Stimulated activated CD8-positive, alpha-beta memory T cell treated with anti-CD3 and anti-CD28 coated beads, Interleukin-15, amount 100 ng/mL, for 24 hours (primary cell): ENCODE measurements around the gene OPCML.

Experiments used
- DNase-seq: peaks from one replicate; pipeline ENCODE4 v3.0.0-alpha.2; 2020; ENCODE audit warnings: low read depth

Gene OPCML

GRCh38 chr11:132792341-132793140, 739.8 kb downstream of the OPCML start:
- no peak for DNase-seq

- DNase-seq: no peak
Observed at GRCh38 chr11:132790971-132791370, 741.3 kb downstream of the OPCML start.

- no peak for DNase-seq
Observed at GRCh38 chr11:132790466-132790865, 741.8 kb downstream of the OPCML start.

- no peak for DNase-seq
Observed at GRCh38 chr11:132788816-132789325, 743.4 kb downstream of the OPCML start.

- no peak for DNase-seq
Observed at GRCh38 chr11:132785878-132786277, 746.4 kb downstream of the OPCML start.

GRCh38 chr11:132784441-132784840, 747.9 kb downstream of the OPCML start:
- no peak for DNase-seq

- DNase-seq: no peak
Observed at GRCh38 chr11:132782102-132782501, 750.2 kb downstream of the OPCML start.

- DNase-seq: no peak
Observed at GRCh38 chr11:132780046-132780445, 752.3 kb downstream of the OPCML start.

GRCh38 chr11:132779497-132779896, 752.8 kb downstream of the OPCML start:
- no peak for DNase-seq

GRCh38 chr11:132777067-132777975, 755.0 kb downstream of the OPCML start:
- no peak for DNase-seq

GRCh38 chr11:132773751-132774150, 758.5 kb downstream of the OPCML start:
- DNase-seq: no peak

GRCh38 chr11:132772703-132773545, 759.4 kb downstream of the OPCML start:
- no peak for DNase-seq

- no peak for DNase-seq
Observed at GRCh38 chr11:132771746-132772145, 760.6 kb downstream of the OPCML start.

GRCh38 chr11:132770829-132771530, 761.3 kb downstream of the OPCML start:
- no peak for DNase-seq

- no peak for DNase-seq
Observed at GRCh38 chr11:132763503-132763902, 768.8 kb downstream of the OPCML start.

GRCh38 chr11:132755934-132756333, 776.4 kb downstream of the OPCML start:
- no peak for DNase-seq

- no peak for DNase-seq
Observed at GRCh38 chr11:132751516-132752250, 780.6 kb downstream of the OPCML start.

- DNase-seq: no peak
Observed at GRCh38 chr11:132746305-132746704, 786.0 kb downstream of the OPCML start.

- no peak for DNase-seq
Observed at GRCh38 chr11:132745306-132745705, 787.0 kb downstream of the OPCML start.

- no peak for DNase-seq
Observed at GRCh38 chr11:132744771-132745170, 787.5 kb downstream of the OPCML start.

GRCh38 chr11:132743601-132744000, 788.7 kb downstream of the OPCML start:
- DNase-seq: no peak
